Frontal cortex (tissue), 4 donors: Measurements from ENCODE around the gene RPH3AL. TPM values are rescaled to one million over a fixed set of nuclear protein-coding genes. Genes with fewer than 3 reads are reported as not detected.
A peak's percentile ranks its signal among the peaks of the same experiment; 100 is the strongest.
"Not testable (repeated sequence)": the region's sequence is repeated elsewhere in the genome, so short reads cannot be mapped to it uniquely, and the experiment has no call there.

Experiments
- DNase-seq, 2 donors: peaks; one replicate each; pipeline ENCODE4 v3.0.0; 2012; ENCODE audit warnings: low spot score in 2 of 2
- FAIRE-seq: peaks from 2 replicates; lab custom pipeline; 2012; peaks lifted over from hg19 to GRCh38; lab: Jason Lieb, UNC
- total RNA-seq: library from RNA; depleted of rRNA; stranded (reverse); fragments of >200 nt; gene quantifications from one replicate; pipeline ENCODE4 v1.2.3, GENCODE V29; 2014
- donor health status: control.
- donor health status: control.
- donor health status: control.

RPH3AL gene
- total RNA-seq, 1 donor from 2014 or later, result 3.3 TPM

- FAIRE-seq, DNase-seq: not testable (repeated sequence)
These were observed 118.2 kb downstream of the RPH3AL start for GRCh38 chr17:234163-234993.

GRCh38 chr17:233473-233941, 119.1 kb downstream of the RPH3AL start:
- DNase-seq (no peak), FAIRE-seq (no peak)

GRCh38 chr17:231966-232807, 120.4 kb downstream of the RPH3AL start:
- DNase-seq (no peak), FAIRE-seq (no peak)

GRCh38 chr17:231191-231965, 121.2 kb downstream of the RPH3AL start:
- DNase-seq (no peak), FAIRE-seq (no peak)

- DNase-seq (no peak), FAIRE-seq (no peak)
These were observed 122.2 kb downstream of the RPH3AL start for GRCh38 chr17:230395-230770.

GRCh38 chr17:229709-230394, 122.8 kb downstream of the RPH3AL start:
- FAIRE-seq (no peak), DNase-seq (no peak)

GRCh38 chr17:228951-229708, 123.5 kb downstream of the RPH3AL start:
- DNase-seq (no peak), FAIRE-seq (no peak)

GRCh38 chr17:227946-228615, 124.5 kb downstream of the RPH3AL start:
- DNase-seq (no peak), FAIRE-seq (no peak)

GRCh38 chr17:227078-227945, 125.3 kb downstream of the RPH3AL start:
- no peak for FAIRE-seq
- DNase-seq, result peak in 1 of 2 donors; percentile 39

GRCh38 chr17:226108-227077, 126.2 kb downstream of the RPH3AL start:
- DNase-seq (no peak), FAIRE-seq (no peak)

- no peak for DNase-seq
- FAIRE-seq, result no peak
These were observed 127.1 kb downstream of the RPH3AL start for GRCh38 chr17:225551-225950.

GRCh38 chr17:224576-224975, 128.0 kb downstream of the RPH3AL start:
- DNase-seq, FAIRE-seq: not testable (repeated sequence)

GRCh38 chr17:223723-224471, 128.7 kb downstream of the RPH3AL start:
- FAIRE-seq, result no peak
- DNase-seq, result no peak

GRCh38 chr17:222172-222571, 130.4 kb downstream of the RPH3AL start:
- no peak for DNase-seq
- FAIRE-seq, result no peak

- FAIRE-seq, result no peak
- DNase-seq, result no peak
These were observed 132.9 kb downstream of the RPH3AL start for GRCh38 chr17:219696-220095.
